ENCODE measurements around the gene NCKAP5.

Gene NCKAP5

DNA sequence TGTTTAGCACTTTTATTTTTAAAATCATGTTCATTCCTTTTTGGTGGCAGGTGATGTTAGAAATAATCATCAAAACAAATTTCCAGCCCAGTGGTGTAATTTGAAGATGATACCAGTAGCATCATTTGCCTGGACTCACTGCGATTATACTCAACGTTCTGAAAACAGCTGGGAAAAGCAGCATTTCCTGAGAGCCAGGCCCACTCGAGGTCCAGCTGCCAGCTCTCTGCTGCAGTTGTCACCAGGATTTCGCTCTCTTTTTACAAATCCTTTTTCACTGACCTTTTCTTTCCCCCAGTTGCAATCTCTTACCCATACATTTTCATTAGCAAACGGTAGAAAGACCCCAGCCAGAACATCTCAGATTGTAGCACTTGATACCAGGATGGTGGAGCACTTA, 787.6 kb downstream of the NCKAP5 start:
- TF ChIP-seq, protein P1, sequence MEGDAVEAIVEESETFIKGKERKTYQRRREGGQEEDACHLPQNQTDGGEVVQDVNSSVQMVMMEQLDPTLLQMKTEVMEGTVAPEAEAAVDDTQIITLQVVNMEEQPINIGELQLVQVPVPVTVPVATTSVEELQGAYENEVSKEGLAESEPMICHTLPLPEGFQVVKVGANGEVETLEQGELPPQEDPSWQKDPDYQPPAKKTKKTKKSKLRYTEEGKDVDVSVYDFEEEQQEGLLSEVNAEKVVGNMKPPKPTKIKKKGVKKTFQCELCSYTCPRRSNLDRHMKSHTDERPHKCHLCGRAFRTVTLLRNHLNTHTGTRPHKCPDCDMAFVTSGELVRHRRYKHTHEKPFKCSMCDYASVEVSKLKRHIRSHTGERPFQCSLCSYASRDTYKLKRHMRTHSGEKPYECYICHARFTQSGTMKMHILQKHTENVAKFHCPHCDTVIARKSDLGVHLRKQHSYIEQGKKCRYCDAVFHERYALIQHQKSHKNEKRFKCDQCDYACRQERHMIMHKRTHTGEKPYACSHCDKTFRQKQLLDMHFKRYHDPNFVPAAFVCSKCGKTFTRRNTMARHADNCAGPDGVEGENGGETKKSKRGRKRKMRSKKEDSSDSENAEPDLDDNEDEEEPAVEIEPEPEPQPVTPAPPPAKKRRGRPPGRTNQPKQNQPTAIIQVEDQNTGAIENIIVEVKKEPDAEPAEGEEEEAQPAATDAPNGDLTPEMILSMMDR (IDR thresholded peaks at IDR 0.05; ENCODE audit: poor library complexity, severe bottlenecking), result no peak
- Histone ChIP-seq H3K27me3 (ENCODE audit: insufficient read depth, poor library complexity, severe bottlenecking) (no peaks in the 10 kb centered on the region), H3K36me3 (ENCODE audit: low read depth) (no peaks in the 10 kb centered on the region), H3K4me3 (ENCODE audit: severe bottlenecking) (no peak overlapping the region), H3K9me3 (ENCODE audit: severe bottlenecking) (no peaks in the 10 kb centered on the region), H3K4me1 (ENCODE audit: insufficient read depth, poor library complexity, severe bottlenecking) (no peaks in the 10 kb centered on the region), H3K27ac (ENCODE audit: poor library complexity, severe bottlenecking) (no peak overlapping the region)
- ATAC-seq (ENCODE audit: low read depth) (no peak), DNase-seq (ENCODE audit: low spot score) (no peak)

DNA sequence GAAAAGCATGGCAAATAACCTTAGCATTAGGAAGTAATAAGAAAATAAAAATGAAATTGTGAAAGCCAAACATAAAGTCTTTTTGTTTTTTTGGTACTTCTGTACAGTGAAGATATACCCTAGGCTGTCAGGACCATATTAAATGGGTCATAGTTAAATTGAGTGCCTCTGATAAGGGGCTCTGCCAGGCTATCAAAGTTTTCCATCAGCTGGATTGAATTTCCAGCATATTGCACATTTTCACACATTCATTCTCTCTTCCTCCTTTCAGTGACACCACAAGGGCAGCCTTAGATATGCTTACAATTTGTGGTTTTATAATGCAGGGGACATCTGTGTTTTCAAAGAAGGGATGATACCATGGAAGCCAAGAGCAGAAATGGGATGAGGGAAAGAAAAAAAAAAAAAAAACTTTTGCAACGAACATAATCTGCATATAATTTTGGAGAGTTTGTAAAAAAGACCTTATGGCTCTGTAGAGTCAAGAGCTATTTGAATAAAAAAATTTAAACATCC, 789.0 kb downstream of the NCKAP5 start:
- Histone ChIP-seq H3K27ac (ENCODE audit: poor library complexity, severe bottlenecking) (no peak overlapping the region), H3K36me3 (ENCODE audit: low read depth) (no peaks in the 10 kb centered on the region), H3K4me1 (ENCODE audit: insufficient read depth, poor library complexity, severe bottlenecking) (no peaks in the 10 kb centered on the region), H3K9me3 (ENCODE audit: severe bottlenecking) (no peaks in the 10 kb centered on the region), H3K27me3 (ENCODE audit: insufficient read depth, poor library complexity, severe bottlenecking) (no peaks in the 10 kb centered on the region), H3K4me3 (ENCODE audit: severe bottlenecking) (no peak overlapping the region)
- no peak for DNase-seq (ENCODE audit: low spot score)
- TF ChIP-seq, protein P1 (IDR thresholded peaks at IDR 0.05; ENCODE audit: poor library complexity, severe bottlenecking), result no peak
- ATAC-seq (ENCODE audit: low read depth), result no peak

DNA sequence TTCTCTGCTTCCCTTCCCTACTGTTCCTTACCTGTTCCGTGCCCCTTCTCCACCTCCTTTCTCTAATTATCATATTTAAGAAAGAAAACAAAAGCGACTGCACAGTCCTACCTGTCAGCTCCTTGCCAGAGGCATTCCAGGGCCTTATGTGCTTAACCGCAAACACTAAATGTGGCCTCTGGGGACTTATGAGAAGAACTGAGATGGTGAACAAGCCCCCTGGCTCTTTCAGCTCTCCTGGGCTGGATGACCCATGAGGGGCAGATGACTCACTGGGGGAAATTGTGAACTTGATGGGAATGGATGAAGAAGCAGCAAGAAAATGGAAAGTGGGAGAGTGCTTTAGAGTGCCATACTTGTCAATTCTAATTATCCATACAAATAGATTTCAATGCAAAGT, 792.0 kb downstream of the NCKAP5 start:
- TF ChIP-seq, protein P1 (IDR thresholded peaks at IDR 0.05; ENCODE audit: poor library complexity, severe bottlenecking), result no peak
- no peaks in the 10 kb centered on the region for H3K4me1 ChIP-seq (ENCODE audit: insufficient read depth, poor library complexity, severe bottlenecking)
- no peaks in the 10 kb centered on the region for H3K27me3 ChIP-seq (ENCODE audit: insufficient read depth, poor library complexity, severe bottlenecking)
- H3K9me3 ChIP-seq (ENCODE audit: severe bottlenecking), result no peaks in the 10 kb centered on the region
- no peaks in the 10 kb centered on the region for H3K36me3 ChIP-seq (ENCODE audit: low read depth)
- no peak overlapping the region for H3K27ac ChIP-seq (ENCODE audit: poor library complexity, severe bottlenecking)
- ATAC-seq (ENCODE audit: low read depth), result no peak
- no peak overlapping the region for H3K4me3 ChIP-seq (ENCODE audit: severe bottlenecking)
- DNase-seq (ENCODE audit: low spot score), result no peak

DNA sequence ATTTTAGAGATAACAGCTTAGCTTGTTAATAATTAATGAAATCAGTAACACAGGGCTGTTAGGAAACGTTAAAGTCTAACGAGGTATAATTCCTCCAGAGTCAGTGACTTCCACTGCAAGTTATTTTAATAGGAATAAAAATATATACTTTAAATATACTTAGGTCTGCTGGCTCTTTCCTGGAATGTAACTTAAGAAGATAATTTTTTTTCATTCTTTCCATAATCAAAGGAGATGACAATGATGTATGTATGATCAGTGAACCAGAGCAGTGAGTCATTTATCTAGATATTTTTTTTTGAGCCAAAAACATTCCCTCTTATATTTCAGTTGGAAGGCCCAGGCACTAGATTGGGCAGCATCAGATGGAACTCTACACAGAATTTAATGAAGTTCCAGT, 794.1 kb downstream of the NCKAP5 start:
- no peaks in the 10 kb centered on the region for H3K27me3 ChIP-seq (ENCODE audit: insufficient read depth, poor library complexity, severe bottlenecking)
- no peaks in the 10 kb centered on the region for H3K4me1 ChIP-seq (ENCODE audit: insufficient read depth, poor library complexity, severe bottlenecking)
- ATAC-seq (ENCODE audit: low read depth) (no peak), DNase-seq (ENCODE audit: low spot score) (no peak)
- no peaks in the 10 kb centered on the region for H3K36me3 ChIP-seq (ENCODE audit: low read depth)
- no peaks in the 10 kb centered on the region for H3K9me3 ChIP-seq (ENCODE audit: severe bottlenecking)
- H3K4me3 ChIP-seq (ENCODE audit: severe bottlenecking), result no peak overlapping the region
- no peak overlapping the region for H3K27ac ChIP-seq (ENCODE audit: poor library complexity, severe bottlenecking)
- TF ChIP-seq, protein P1 (IDR thresholded peaks at IDR 0.05; ENCODE audit: poor library complexity, severe bottlenecking), result no peak

DNA sequence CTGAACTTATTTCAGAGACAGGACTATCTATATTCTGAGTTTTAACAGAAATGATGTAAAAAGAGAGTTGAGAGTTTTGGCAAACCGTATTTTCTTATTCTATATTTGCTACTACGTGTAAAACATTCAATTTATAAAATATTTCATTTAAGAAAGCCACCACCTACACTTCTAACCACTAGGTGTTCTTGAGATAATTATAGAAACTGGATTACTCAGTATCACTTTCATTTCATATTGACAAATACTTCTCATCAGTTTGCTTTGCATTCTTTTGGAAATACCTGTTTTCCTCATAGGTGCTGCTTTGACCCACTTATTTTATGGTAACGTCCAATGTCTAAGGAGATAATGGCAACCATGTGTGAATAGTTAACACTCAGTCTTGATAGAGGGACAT, 794.9 kb downstream of the NCKAP5 start:
- H3K27ac ChIP-seq (ENCODE audit: poor library complexity, severe bottlenecking), result no peak overlapping the region
- no peaks in the 10 kb centered on the region for H3K27me3 ChIP-seq (ENCODE audit: insufficient read depth, poor library complexity, severe bottlenecking)
- H3K36me3 ChIP-seq (ENCODE audit: low read depth), result no peaks in the 10 kb centered on the region
- no peaks in the 10 kb centered on the region for H3K9me3 ChIP-seq (ENCODE audit: severe bottlenecking)
- H3K4me3 ChIP-seq (ENCODE audit: severe bottlenecking), result no peak overlapping the region
- TF ChIP-seq, protein P1 (IDR thresholded peaks at IDR 0.05; ENCODE audit: poor library complexity, severe bottlenecking), result no peak
- ATAC-seq (ENCODE audit: low read depth) (no peak), DNase-seq (ENCODE audit: low spot score) (no peak)
- no peaks in the 10 kb centered on the region for H3K4me1 ChIP-seq (ENCODE audit: insufficient read depth, poor library complexity, severe bottlenecking)

All from RWPE2 (cell line).